K562 (cell line): Measurements from ENCODE around the gene PPP1R15B. TPM values are rescaled to one million over a fixed set of nuclear protein-coding genes. Genes with fewer than 3 reads are reported as not detected.

ENCODE experiments used
- EZH2 ChIP-seq: IDR thresholded peaks from 2 replicates; pipeline ENCODE4 v1.6.1; 2012; ENCODE audit warnings: low read depth, mild to moderate bottlenecking, inconsistent platforms, low read length, borderline replicate concordance
- FIP1L1 ChIP-seq: fragments of 200-400 bp; formaldehyde crosslinking; IDR thresholded peaks from 2 replicates; pipeline ENCODE4 v1.6.1; 2018; ENCODE audit warnings: mild to moderate bottlenecking, low read depth, low read length; ENCODE audit not compliant: poor library complexity, severe bottlenecking
- FOXJ2 ChIP-seq: fragments of 200-800 bp; sonication (Bioruptor generic); IDR thresholded peaks from 2 replicates; pipeline ENCODE4 v1.6.1; 2016; ENCODE audit warnings: missing genetic modification characterization, missing compliant biosample characterization
- HMG20A ChIP-seq: fragments of 450-650 bp; formaldehyde crosslinking; conservative IDR thresholded peaks from 2 replicates; pipeline ENCODE4 v1.4.0; 2020; ENCODE audit warnings: mild to moderate bottlenecking, mixed read lengths
- NELFE ChIP-seq: IDR thresholded peaks from 2 replicates; pipeline ENCODE4 v1.6.1; 2011; ENCODE audit warnings: mild to moderate bottlenecking; ENCODE audit not compliant: insufficient read depth, insufficient read length
- NFYB ChIP-seq: IDR thresholded peaks from 2 replicates; pipeline ENCODE4 v1.6.1; 2011; ENCODE audit warnings: mild to moderate bottlenecking, moderate library complexity; ENCODE audit not compliant: insufficient read length; ENCODE audit errors: extremely low read depth
- POLR2B ChIP-seq: fragments of 450-650 bp; IDR thresholded peaks from 2 replicates; pipeline ENCODE4 v1.6.1; 2018; ENCODE audit warnings: low read depth; ENCODE audit not compliant: partially characterized antibody
- RNF2 ChIP-seq: sonication (generic); IDR thresholded peaks from 2 replicates; pipeline ENCODE4 v1.6.1; 2016
- SLC30A9 ChIP-seq: fragments of 250-450 bp; sonication (Bioruptor Pico); IDR thresholded peaks from 2 replicates; pipeline ENCODE4 v1.8.0; 2022; ENCODE audit warnings: mild to moderate bottlenecking, moderate library complexity
- TAF1 ChIP-seq: IDR thresholded peaks from 2 replicates; pipeline ENCODE4 v1.6.1; 2011; ENCODE audit warnings: mild to moderate bottlenecking, low read length, moderate library complexity; ENCODE audit not compliant: insufficient read depth, control insufficient read depth, severe bottlenecking; ENCODE audit errors: extremely low read depth
- TEAD4 ChIP-seq, 2 experiments: sonication (generic) in 1 of 2; formaldehyde crosslinking in 1 of 2; IDR thresholded peaks; 2 replicates each; pipeline versions ENCODE4 v1.6.1 to v1.8.0; 2012 to 2022; ENCODE audit warnings: borderline replicate concordance in 1 of 2, inconsistent platforms in 1 of 2, low read length in 1 of 2, mild to moderate bottlenecking in 1 of 2, missing genetic modification reagents in 1 of 2
- ZEB2 ChIP-seq: fragments of 450-650 bp; IDR thresholded peaks from 2 replicates; pipeline ENCODE4 v1.6.1; 2016
- ZNF431 ChIP-seq: sonication (generic); formaldehyde crosslinking; IDR thresholded peaks from 2 replicates; pipeline ENCODE4 v1.8.0; 2022; ENCODE audit warnings: mild to moderate bottlenecking, missing genetic modification reagents
- polyA plus RNA-seq, 8 experiments: library from polyadenylated mRNA; depleted of rRNA in 4 of 8; stranded (reverse) in 5 of 8; unstranded in 3 of 8; fragments of >200 nt; fragmentation: Nextera tagmentation in 2 of 8; fragmentation: Illumina TruSeq in 1 of 8; extraction: Ambion mirVana in 2 of 8; extraction: Trizol in 1 of 8; gene quantifications; 2 replicates each; pipeline versions ENCODE4 v1.2.1 to v1.2.3, GENCODE V29; 2011 to 2014; ENCODE audit warnings: inconsistent platforms in 1 of 8, missing spikeins in 1 of 8
- total RNA-seq, 7 experiments: library from RNA; depleted of rRNA in 6 of 7; stranded (reverse); fragments of >200 nt in 6 of 7; fragmentation: Illumina TruSeq in 2 of 7; extraction: Trizol in 2 of 7; gene quantifications; 2 replicates each; pipeline versions ENCODE4 v1.2.1 to v1.2.3, GENCODE V29; 2011 to 2021; ENCODE audit warnings: low replicate concordance in 1 of 7
- TF ChIP-seq, protein P1 (sequence below), 2 experiments: fragments of 450-650 bp in 1 of 2; IDR thresholded peaks; 2 replicates each; pipeline ENCODE4 v1.6.1; 2011 to 2017; ENCODE audit warnings: low read depth in 2 of 2, antibody characterized with exemption in 1 of 2, borderline replicate concordance in 1 of 2, low read length in 1 of 2, mild to moderate bottlenecking in 1 of 2, mixed read lengths in 1 of 2; ENCODE audit not compliant: control insufficient read depth in 1 of 2
- TF ChIP-seq, protein P2 (sequence below), 2 experiments: IDR thresholded peaks; 2 replicates each; pipeline ENCODE4 v1.6.1; 2012; ENCODE audit warnings: improper control_type of control experiment in 2 of 2, low read depth in 2 of 2, low read length in 2 of 2, borderline replicate concordance in 1 of 2
- TF ChIP-seq, protein P3 (sequence below): sonication (generic); formaldehyde crosslinking; IDR thresholded peaks from 2 replicates; pipeline ENCODE4 v1.9.0; 2022; ENCODE audit warnings: mild to moderate bottlenecking, missing genetic modification reagents
- TF ChIP-seq, protein P4 (sequence below): fragments of 450-650 bp; formaldehyde crosslinking; IDR thresholded peaks from 2 replicates; pipeline ENCODE4 v1.4.0; 2020; ENCODE audit warnings: mild to moderate bottlenecking, mixed read lengths

Gene PPP1R15B
- total and polyA plus RNA-seq, 9 of the 15 experiments (the other 6 are each of a cell fraction or from before 2014, with no cell fraction given) = 17.0 to 48.1 (median 30.8) TPM

DNA sequence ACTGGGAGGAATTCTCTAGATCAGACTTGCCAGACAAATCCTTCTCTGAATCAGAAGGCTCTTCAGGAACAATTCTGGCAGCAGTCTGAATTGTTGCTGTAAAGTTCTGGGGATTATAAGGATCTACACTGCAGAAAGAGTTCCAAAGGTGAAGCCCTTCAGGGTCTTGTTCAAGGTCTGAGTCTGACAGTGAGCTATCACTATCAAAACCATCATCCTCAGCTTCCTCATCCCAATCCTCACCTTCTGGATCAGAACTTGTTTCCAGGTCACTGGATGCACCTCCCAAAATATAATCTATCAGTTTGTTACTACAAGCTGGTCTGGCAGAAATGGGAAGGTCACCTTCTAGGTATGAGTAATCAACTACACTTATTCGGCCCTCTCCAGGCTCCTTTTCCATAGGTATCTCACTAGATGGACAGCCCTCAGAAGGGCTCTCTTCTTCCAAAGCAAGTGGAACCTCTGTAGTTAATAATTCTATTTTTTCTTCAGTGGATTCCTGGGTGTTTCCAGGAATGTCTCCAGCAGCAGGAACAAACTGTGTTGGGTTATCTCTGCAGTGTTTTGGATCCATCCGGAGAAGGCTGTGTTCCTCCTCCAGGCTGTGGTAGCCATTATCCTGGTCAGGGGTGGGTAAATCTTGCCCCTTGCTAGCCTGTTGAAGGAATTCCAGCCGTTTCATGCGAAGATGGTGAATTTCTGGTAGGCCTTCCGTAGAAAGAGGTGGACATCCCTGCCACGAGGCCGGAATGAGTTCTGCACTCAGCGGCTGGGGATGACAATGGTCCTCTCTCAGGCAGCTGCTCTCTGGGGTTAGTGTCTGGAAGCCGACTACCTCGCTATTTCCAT is 1.6 kb downstream of the PPP1R15B start (continued):
- TF ChIP-seq, protein P1, sequence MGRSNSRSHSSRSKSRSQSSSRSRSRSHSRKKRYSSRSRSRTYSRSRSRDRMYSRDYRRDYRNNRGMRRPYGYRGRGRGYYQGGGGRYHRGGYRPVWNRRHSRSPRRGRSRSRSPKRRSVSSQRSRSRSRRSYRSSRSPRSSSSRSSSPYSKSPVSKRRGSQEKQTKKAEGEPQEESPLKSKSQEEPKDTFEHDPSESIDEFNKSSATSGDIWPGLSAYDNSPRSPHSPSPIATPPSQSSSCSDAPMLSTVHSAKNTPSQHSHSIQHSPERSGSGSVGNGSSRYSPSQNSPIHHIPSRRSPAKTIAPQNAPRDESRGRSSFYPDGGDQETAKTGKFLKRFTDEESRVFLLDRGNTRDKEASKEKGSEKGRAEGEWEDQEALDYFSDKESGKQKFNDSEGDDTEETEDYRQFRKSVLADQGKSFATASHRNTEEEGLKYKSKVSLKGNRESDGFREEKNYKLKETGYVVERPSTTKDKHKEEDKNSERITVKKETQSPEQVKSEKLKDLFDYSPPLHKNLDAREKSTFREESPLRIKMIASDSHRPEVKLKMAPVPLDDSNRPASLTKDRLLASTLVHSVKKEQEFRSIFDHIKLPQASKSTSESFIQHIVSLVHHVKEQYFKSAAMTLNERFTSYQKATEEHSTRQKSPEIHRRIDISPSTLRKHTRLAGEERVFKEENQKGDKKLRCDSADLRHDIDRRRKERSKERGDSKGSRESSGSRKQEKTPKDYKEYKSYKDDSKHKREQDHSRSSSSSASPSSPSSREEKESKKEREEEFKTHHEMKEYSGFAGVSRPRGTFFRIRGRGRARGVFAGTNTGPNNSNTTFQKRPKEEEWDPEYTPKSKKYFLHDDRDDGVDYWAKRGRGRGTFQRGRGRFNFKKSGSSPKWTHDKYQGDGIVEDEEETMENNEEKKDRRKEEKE (IDR thresholded peaks at IDR 0.05; ENCODE audit: borderline replicate concordance in 1 of 2, control insufficient read depth in 1 of 2, low read depth in 2 of 2, low read length in 1 of 2) = no peak
- TF ChIP-seq, protein P2, sequence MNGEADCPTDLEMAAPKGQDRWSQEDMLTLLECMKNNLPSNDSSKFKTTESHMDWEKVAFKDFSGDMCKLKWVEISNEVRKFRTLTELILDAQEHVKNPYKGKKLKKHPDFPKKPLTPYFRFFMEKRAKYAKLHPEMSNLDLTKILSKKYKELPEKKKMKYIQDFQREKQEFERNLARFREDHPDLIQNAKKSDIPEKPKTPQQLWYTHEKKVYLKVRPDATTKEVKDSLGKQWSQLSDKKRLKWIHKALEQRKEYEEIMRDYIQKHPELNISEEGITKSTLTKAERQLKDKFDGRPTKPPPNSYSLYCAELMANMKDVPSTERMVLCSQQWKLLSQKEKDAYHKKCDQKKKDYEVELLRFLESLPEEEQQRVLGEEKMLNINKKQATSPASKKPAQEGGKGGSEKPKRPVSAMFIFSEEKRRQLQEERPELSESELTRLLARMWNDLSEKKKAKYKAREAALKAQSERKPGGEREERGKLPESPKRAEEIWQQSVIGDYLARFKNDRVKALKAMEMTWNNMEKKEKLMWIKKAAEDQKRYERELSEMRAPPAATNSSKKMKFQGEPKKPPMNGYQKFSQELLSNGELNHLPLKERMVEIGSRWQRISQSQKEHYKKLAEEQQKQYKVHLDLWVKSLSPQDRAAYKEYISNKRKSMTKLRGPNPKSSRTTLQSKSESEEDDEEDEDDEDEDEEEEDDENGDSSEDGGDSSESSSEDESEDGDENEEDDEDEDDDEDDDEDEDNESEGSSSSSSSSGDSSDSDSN (IDR thresholded peaks at IDR 0.05; ENCODE audit: borderline replicate concordance in 1 of 2, low read depth in 2 of 2, low read length in 2 of 2) = 0 out of 4 replicates have a peak, but pooled peaks of 1 of the 2 experiments have one; percentile 9
- TF ChIP-seq TAF1 (peak; percentile 17), FIP1L1 (no peak), HMG20A (no peak), EZH2 (no peak), NELFE (no peak), FOXJ2 (tag) (no peak), ZEB2 (no peak), NFYB (no peak), TEAD4 (IDR thresholded peaks at IDR 0.05; ENCODE audit: low read length) (peak; percentile 5; the same call in 1 of the 2 replicates), TEAD4 (CRISPR knock-in tag; IDR thresholded peaks at IDR 0.05; ENCODE audit: borderline replicate concordance) (no peak), ZNF431 (CRISPR knock-in tag) (no peak), SLC30A9 (CRISPR knock-in tag) (no peak), RNF2 (no peak), POLR2B (no peak)
- TF ChIP-seq, protein P3, sequence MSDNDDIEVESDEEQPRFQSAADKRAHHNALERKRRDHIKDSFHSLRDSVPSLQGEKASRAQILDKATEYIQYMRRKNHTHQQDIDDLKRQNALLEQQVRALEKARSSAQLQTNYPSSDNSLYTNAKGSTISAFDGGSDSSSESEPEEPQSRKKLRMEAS (CRISPR knock-in tag) = peak; percentile 63; the same call in 1 of the 2 replicates
- TF ChIP-seq, protein P4, sequence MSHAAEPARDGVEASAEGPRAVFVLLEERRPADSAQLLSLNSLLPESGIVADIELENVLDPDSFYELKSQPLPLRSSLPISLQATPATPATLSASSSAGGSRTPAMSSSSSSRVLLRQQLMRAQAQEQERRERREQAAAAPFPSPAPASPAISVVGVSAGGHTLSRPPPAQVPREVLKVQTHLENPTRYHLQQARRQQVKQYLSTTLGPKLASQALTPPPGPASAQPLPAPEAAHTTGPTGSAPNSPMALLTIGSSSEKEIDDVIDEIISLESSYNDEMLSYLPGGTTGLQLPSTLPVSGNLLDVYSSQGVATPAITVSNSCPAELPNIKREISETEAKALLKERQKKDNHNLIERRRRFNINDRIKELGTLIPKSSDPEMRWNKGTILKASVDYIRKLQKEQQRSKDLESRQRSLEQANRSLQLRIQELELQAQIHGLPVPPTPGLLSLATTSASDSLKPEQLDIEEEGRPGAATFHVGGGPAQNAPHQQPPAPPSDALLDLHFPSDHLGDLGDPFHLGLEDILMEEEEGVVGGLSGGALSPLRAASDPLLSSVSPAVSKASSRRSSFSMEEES (CRISPR knock-in tag) = no peak
